Measurements from ENCODE around the gene TRIM40. TPM values are rescaled to one million over a fixed set of nuclear protein-coding genes. Genes with fewer than 3 reads are reported as not detected.

Gene TRIM40
- total RNA-seq, 3 donors from 2014 or later (not counting 1 experiment from before 2014, with no cell fraction given): 0.26 to 0.30 TPM; not detected in 1

DNA sequence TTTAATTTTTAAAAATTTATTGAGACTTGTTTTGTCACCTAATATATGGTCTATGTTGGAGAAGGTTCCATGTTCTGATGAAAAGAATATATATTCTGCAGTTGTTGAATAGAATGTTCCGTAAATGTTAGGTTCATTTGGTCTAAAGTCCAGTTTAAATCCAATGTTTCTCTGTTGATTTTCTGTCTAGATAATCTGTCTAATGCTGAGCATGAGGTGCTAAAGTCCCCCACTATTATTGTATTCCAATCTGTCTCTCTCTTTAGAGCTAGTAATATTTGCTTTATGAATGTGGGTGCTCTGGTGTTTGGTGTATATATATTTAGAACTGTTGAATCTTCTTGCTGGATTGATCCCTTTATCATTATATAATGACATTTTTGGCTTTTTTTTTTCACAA is 42.9 kb downstream of the TRIM40 start:
- Histone ChIP-seq H3K4me1 (ENCODE audit: control insufficient read depth, insufficient read depth, low read length) (no peaks in the 10 kb centered on the region), H3K9me3 (ENCODE audit: control insufficient read depth, insufficient read depth, low read length) (no peaks in the 10 kb centered on the region), H3K36me3 (ENCODE audit: control insufficient read depth, insufficient read depth, low read length) (no peaks in the 10 kb centered on the region), H3K27ac (ENCODE audit: low read length) (no peak overlapping the region), H3K4me3 (ENCODE audit: low read length) (no peak overlapping the region), H3K27me3 (ENCODE audit: control insufficient read depth, insufficient read depth, low read length) (peaks cover 12% of the 10 kb centered on the region)
- Mint-ChIP-seq H3K27me3 (ENCODE audit: low read depth in 2 of 2) (peaks cover 24 to 51% of the 10 kb centered on the region in 2 donors), H3K36me3 (peaks cover 11% of the 10 kb centered on the region), H3K9me3 (peaks cover 2% of the 10 kb centered on the region in 2 donors), H3K4me1 (no peaks in the 10 kb centered on the region), H3K27ac (no peak overlapping the region), H3K4me3 (no peak overlapping the region)
- no peak for DNase-seq
- WGBS (ENCODE audit: insufficient coverage): 90% methylated on average over 1 of the region's 1 CpG
- ATAC-seq: no peak
- no peak for TF ChIP-seq CTCF (IDR thresholded peaks at IDR 0.05)
- intact Hi-C loops (cut with micrococcal nuclease): no loop called here

- Histone ChIP-seq H3K9me3 (ENCODE audit: control insufficient read depth, insufficient read depth, low read length) (no peaks in the 10 kb centered on the region), H3K4me3 (ENCODE audit: low read length) (no peak overlapping the region), H3K36me3 (ENCODE audit: control insufficient read depth, insufficient read depth, low read length) (peaks cover 11% of the 10 kb centered on the region), H3K27me3 (ENCODE audit: control insufficient read depth, insufficient read depth, low read length) (peaks cover 12% of the 10 kb centered on the region), H3K27ac (ENCODE audit: low read length) (no peak overlapping the region), H3K4me1 (ENCODE audit: control insufficient read depth, insufficient read depth, low read length) (no peaks in the 10 kb centered on the region)
- peaks cover 0 to 6% of the 10 kb centered on the region in 2 donors for H3K4me1 Mint-ChIP-seq
- H3K27me3 Mint-ChIP-seq (ENCODE audit: low read depth in 2 of 2): peaks cover 22 to 44% of the 10 kb centered on the region in 2 donors
- H3K4me3 Mint-ChIP-seq: no peak overlapping the region
- TF ChIP-seq CTCF (IDR thresholded peaks at IDR 0.05): no peak
- H3K9me3 Mint-ChIP-seq: peaks cover 2% of the 10 kb centered on the region in 2 donors
- H3K27ac Mint-ChIP-seq: no peak overlapping the region
- intact Hi-C loops (cut with micrococcal nuclease): no loop called here
- DNase-seq (no peak), ATAC-seq (no peak)
- WGBS (ENCODE audit: insufficient coverage): no CpG with 5 or more reads among the region's 1 CpG
- peaks cover 17% of the 10 kb centered on the region for H3K36me3 Mint-ChIP-seq
These were observed 44.2 kb downstream of the TRIM40 start for GRCh38 chr6:30180145-30180544.

DNA sequence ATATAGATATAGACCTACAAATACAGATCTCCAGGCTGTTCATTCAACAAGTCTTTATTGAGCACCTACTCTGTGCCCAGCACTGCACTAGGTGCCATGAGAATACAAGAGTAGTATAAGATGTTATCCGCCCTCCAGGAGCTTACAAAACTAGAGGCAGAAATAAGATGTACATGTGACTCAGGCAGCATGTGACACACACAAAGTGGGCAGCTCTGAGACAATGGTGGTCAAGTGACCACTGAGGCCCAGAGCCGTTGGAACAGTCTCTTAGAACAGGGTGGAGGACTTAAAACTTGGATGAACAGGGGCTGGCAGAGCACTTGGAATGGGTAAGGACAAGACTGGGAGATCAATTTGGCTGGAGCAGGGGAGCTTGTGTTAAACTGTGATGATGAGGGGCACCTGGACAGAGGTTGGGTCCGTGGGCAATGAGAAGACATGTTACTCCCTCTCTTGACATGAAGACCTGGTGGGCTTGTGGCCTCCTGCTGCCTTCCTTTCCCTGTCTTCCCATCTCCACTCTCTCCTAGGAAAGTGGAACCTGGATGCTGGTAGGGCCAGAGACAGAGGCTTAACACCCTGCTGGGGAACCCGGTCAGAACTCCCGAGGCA is 48.6 kb downstream of the TRIM40 start:
- peaks cover 0 to under 1% of the 10 kb centered on the region in 2 donors for H3K9me3 Mint-ChIP-seq
- peaks cover 45% of the 10 kb centered on the region for H3K36me3 ChIP-seq (ENCODE audit: control insufficient read depth, insufficient read depth, low read length)
- DNase-seq (no peak), ATAC-seq (no peak)
- peaks cover 10% of the 10 kb centered on the region for H3K36me3 Mint-ChIP-seq
- H3K4me1 Mint-ChIP-seq: peaks cover 0 to 10% of the 10 kb centered on the region in 2 donors
- H3K27me3 Mint-ChIP-seq (ENCODE audit: low read depth in 2 of 2): peaks cover 4% of the 10 kb centered on the region in 2 donors
- no peak overlapping the region for H3K27ac ChIP-seq (ENCODE audit: low read length)
- TF ChIP-seq CTCF (IDR thresholded peaks at IDR 0.05): no peak
- peaks cover 4% of the 10 kb centered on the region for H3K27me3 ChIP-seq (ENCODE audit: control insufficient read depth, insufficient read depth, low read length)
- no peak overlapping the region for H3K4me3 Mint-ChIP-seq
- no peak overlapping the region for H3K4me3 ChIP-seq (ENCODE audit: low read length)
- 94% methylated on average over 3 of the region's 5 CpGs for WGBS (ENCODE audit: insufficient coverage)
- H3K4me1 ChIP-seq (ENCODE audit: control insufficient read depth, insufficient read depth, low read length): no peaks in the 10 kb centered on the region
- no peaks in the 10 kb centered on the region for H3K9me3 ChIP-seq (ENCODE audit: control insufficient read depth, insufficient read depth, low read length)
- peak overlapping the region; percentile 42 to 69 for H3K27ac Mint-ChIP-seq
- intact Hi-C loops (cut with micrococcal nuclease): no loop called here

Data from natural killer cell (primary cell).